Raji (cell line): Measurements from ENCODE around the gene ESYT2.

Experiments used
- POLR2A ChIP-seq: IDR thresholded peaks from 2 replicates; pipeline ENCODE4 v1.6.1; 2011; ENCODE audit warnings: low read depth, low read length, control low read depth; ENCODE audit not compliant: insufficient read depth

The ESYT2 gene

GRCh38 chr7:158698657-158699195, 130.6 kb downstream of the ESYT2 start:
- TF ChIP-seq POLR2A, result no peak

GRCh38 chr7:158695726-158696452, 133.4 kb downstream of the ESYT2 start:
- TF ChIP-seq POLR2A, result no peak

- TF ChIP-seq POLR2A, result no peak
These were observed 134.3 kb downstream of the ESYT2 start for GRCh38 chr7:158695056-158695455.

- TF ChIP-seq POLR2A, result no peak
These were observed 134.7 kb downstream of the ESYT2 start for GRCh38 chr7:158694650-158695049.

- no peak for TF ChIP-seq POLR2A
These were observed 139.8 kb downstream of the ESYT2 start for GRCh38 chr7:158689488-158689887.

- no peak for TF ChIP-seq POLR2A
These were observed 141.9 kb downstream of the ESYT2 start for GRCh38 chr7:158687406-158687805.

GRCh38 chr7:158685693-158686092, 143.6 kb downstream of the ESYT2 start:
- TF ChIP-seq POLR2A, result no peak

GRCh38 chr7:158684329-158684728, 145.0 kb downstream of the ESYT2 start:
- TF ChIP-seq POLR2A, result no peak

GRCh38 chr7:158683541-158683940, 145.8 kb downstream of the ESYT2 start:
- TF ChIP-seq POLR2A, result no peak

- TF ChIP-seq POLR2A, result no peak
These were observed 146.9 kb downstream of the ESYT2 start for GRCh38 chr7:158682456-158682855.
